ENCODE data around the gene CXorf58.

Gene CXorf58

DNA sequence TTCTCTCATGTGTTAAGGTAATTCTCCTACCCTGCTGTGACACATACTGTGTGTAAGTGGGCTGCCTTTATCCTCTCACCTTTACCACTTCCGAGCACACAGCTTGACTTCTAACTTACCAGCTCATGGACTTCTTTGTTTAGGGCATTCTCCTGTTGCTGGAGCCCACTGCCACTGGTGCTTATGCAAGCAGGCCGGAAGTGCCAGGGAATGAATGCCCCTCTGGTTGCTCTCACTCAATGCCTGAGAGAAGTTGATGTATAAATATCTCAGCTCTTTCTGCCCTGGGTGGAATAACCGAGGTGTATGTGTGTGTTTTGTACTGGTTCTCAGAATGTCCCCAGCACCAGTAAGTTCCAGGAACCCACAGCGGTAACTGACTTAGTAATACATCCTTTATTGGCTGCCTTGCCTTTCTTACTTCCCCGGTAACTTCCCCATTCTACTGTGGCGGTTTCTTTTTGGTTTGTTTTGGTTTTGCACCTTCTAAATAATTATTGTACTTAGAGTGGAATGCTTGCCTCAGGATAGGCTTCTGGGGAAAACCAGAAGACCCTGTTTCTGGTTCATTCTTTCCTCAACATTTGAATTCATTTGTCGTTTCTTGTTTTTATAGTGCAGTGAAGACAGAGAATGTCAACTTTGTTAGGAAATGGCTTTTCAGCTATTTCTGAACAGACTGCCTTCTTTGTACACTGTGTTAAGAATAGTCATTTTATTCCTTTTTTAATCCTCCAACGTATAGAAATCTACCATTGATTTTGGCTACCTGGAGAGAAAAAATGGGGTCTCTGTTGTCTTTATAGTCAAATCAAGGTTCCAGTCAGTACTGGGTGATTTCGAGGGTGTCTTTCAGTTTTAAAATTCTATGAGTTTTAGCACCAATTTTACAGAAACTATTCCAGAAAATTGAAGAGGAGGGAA lies 45.4 kb downstream of the CXorf58 start:
- TF ChIP-seq POLR2AphosphoS5 (IDR thresholded peaks at IDR 0.05; ENCODE audit: low read depth, low read length) (no peak), FOXP2 (optimal IDR thresholded peaks at IDR 0.05; ENCODE audit: borderline replicate concordance, extremely low read depth, extremely low read length, insufficient read depth) (no peak), TAF1 (IDR thresholded peaks at IDR 0.05; ENCODE audit: borderline replicate concordance, insufficient read depth, low read length) (no peak), SIN3A (IDR thresholded peaks at IDR 0.05; ENCODE audit: borderline replicate concordance, insufficient read depth, low read length) (no peak)
- TF ChIP-seq, protein P1, sequence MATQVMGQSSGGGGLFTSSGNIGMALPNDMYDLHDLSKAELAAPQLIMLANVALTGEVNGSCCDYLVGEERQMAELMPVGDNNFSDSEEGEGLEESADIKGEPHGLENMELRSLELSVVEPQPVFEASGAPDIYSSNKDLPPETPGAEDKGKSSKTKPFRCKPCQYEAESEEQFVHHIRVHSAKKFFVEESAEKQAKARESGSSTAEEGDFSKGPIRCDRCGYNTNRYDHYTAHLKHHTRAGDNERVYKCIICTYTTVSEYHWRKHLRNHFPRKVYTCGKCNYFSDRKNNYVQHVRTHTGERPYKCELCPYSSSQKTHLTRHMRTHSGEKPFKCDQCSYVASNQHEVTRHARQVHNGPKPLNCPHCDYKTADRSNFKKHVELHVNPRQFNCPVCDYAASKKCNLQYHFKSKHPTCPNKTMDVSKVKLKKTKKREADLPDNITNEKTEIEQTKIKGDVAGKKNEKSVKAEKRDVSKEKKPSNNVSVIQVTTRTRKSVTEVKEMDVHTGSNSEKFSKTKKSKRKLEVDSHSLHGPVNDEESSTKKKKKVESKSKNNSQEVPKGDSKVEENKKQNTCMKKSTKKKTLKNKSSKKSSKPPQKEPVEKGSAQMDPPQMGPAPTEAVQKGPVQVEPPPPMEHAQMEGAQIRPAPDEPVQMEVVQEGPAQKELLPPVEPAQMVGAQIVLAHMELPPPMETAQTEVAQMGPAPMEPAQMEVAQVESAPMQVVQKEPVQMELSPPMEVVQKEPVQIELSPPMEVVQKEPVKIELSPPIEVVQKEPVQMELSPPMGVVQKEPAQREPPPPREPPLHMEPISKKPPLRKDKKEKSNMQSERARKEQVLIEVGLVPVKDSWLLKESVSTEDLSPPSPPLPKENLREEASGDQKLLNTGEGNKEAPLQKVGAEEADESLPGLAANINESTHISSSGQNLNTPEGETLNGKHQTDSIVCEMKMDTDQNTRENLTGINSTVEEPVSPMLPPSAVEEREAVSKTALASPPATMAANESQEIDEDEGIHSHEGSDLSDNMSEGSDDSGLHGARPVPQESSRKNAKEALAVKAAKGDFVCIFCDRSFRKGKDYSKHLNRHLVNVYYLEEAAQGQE (IDR thresholded peaks at IDR 0.05; ENCODE audit: insufficient read depth in 1 of 2, low read depth in 2 of 2, low read length in 2 of 2): no peak

DNA sequence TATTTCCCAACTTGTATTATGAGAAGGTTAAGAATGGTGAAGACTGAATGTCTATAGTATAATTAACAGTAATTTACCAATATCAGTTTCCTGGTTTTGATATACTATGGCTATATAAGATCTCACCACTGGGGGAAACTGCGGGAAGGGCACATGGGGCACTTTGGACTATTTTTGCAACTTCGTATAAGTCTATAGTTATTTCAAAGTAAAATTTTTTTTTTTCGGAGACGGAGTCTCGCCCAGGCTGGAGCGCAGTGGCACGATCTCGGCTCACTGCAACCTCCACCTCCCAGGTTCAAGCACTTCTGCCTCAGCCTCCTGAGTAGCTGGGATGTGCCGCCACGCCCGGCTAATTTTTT lies 46.1 kb downstream of the CXorf58 start:
- TF ChIP-seq TAF1 (IDR thresholded peaks at IDR 0.05; ENCODE audit: borderline replicate concordance, insufficient read depth, low read length): no peak
- TF ChIP-seq, protein P1 (IDR thresholded peaks at IDR 0.05; ENCODE audit: insufficient read depth in 1 of 2, low read depth in 2 of 2, low read length in 2 of 2): no peak
- no peak for TF ChIP-seq FOXP2 (optimal IDR thresholded peaks at IDR 0.05; ENCODE audit: borderline replicate concordance, extremely low read depth, extremely low read length, insufficient read depth)
- TF ChIP-seq SIN3A (IDR thresholded peaks at IDR 0.05; ENCODE audit: borderline replicate concordance, insufficient read depth, low read length): no peak
- TF ChIP-seq POLR2AphosphoS5 (IDR thresholded peaks at IDR 0.05; ENCODE audit: low read depth, low read length): no peak

DNA sequence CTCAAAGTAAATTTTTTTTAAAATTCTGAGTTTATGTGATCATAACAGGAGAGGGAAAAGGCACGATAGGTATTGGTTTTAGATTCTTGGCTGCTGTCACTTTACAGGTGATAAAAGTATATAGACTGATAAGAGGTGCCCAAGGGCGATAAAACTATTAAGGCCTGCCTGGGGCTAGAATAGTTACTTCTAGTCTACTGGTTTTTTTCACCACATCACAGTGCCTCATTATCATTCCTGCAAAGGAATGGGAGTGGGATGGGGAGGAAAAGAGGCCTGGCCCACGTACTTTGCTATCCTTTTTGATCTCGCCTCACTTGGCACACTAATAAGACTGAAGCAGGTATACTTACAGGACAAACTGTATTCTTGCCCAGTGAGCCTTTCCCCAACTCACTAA lies 46.6 kb downstream of the CXorf58 start:
- TF ChIP-seq, protein P1 (IDR thresholded peaks at IDR 0.05; ENCODE audit: insufficient read depth in 1 of 2, low read depth in 2 of 2, low read length in 2 of 2): no peak
- no peak for TF ChIP-seq FOXP2 (optimal IDR thresholded peaks at IDR 0.05; ENCODE audit: borderline replicate concordance, extremely low read depth, extremely low read length, insufficient read depth)
- no peak for TF ChIP-seq TAF1 (IDR thresholded peaks at IDR 0.05; ENCODE audit: borderline replicate concordance, insufficient read depth, low read length)
- no peak for TF ChIP-seq POLR2AphosphoS5 (IDR thresholded peaks at IDR 0.05; ENCODE audit: low read depth, low read length)
- TF ChIP-seq SIN3A (IDR thresholded peaks at IDR 0.05; ENCODE audit: borderline replicate concordance, insufficient read depth, low read length): no peak

DNA sequence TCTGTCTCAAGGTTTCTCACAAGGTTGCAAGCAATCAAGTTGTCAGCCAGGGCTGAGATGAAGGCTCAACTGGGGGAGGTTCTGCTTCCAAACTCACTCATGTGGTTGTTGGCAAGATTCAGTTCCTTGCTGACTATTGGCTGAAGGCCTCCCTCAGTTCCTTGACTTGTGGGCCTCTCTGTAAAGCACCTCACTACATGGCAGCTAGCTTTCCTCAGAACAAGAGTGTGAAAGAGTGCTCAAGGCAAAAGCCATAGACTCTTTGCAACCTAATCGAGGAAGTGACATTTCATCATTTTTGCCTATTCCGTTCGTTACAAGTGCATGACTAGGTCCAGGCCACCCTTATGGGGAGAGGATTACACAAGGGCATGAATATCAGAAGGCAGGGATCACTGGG lies 52.0 kb downstream of the CXorf58 start:
- no peak for TF ChIP-seq TAF1 (IDR thresholded peaks at IDR 0.05; ENCODE audit: borderline replicate concordance, insufficient read depth, low read length)
- TF ChIP-seq SIN3A (IDR thresholded peaks at IDR 0.05; ENCODE audit: borderline replicate concordance, insufficient read depth, low read length): no peak
- TF ChIP-seq POLR2AphosphoS5 (IDR thresholded peaks at IDR 0.05; ENCODE audit: low read depth, low read length): no peak
- TF ChIP-seq FOXP2 (optimal IDR thresholded peaks at IDR 0.05; ENCODE audit: borderline replicate concordance, extremely low read depth, extremely low read length, insufficient read depth): no peak
- TF ChIP-seq, protein P1 (IDR thresholded peaks at IDR 0.05; ENCODE audit: insufficient read depth in 1 of 2, low read depth in 2 of 2, low read length in 2 of 2): no peak

Data from PFSK-1 (cell line).